Mucosa of gallbladder (tissue), 1 donor: ENCODE results near the gene C17orf114.
A peak's percentile ranks its signal among the peaks of the same experiment; 100 is the strongest.
"Not testable (repeated sequence)": the region's sequence is repeated elsewhere in the genome, so short reads cannot be mapped to it uniquely, and the experiment has no call there.

Experiments
- DNase-seq: peaks from one replicate; pipeline ENCODE4 v3.0.0-alpha.2; 2020; ENCODE audit warnings: low spot score
- donor health status: DM: no; HTN: no; CAD: no.

C17orf114 gene

DNA sequence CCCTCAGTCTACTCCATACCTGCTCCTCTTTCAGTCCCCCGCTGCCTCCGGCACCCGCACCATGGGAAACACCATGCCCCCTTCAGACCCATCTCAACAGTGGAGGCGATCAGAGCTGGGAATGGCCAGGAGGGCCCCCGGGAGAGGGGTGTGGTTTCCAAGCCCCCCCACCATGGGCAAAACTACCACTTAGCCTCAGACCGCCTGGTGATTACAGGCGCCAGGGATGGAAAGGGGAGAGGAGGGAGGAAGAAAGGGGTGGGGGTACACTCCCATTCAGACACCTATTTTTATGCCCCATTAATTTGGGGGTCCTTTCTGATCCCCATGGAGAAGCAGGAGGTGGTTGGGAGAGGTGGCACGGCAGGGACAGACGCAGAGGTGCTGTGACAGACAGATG lies at the start of gene C17orf114:
Gene C17orf114, minus strand, starts transcription at position 101 of the 400 bp plus-strand sequence.
- no peak for DNase-seq

DNA sequence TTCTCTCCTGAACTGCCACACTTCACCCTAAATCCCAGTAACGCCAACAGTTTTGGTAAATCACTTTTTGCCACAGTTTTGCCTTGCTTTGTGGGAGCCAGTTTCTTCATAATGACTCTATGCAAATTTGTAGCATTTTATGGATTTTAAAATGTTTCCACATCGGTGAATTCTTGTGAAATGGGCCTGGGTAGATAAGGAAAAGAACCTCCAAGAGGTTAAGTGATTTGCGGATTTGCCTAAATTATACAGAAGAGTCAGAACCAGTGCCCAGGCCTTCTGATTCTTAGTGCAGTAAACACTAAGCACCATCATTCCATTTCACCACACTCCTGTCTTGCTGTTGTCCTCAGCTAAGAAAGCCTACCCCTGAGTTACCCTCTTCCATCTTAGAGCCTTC lies 49.0 kb upstream of the C17orf114 start:
- DNase-seq = no peak

DNA sequence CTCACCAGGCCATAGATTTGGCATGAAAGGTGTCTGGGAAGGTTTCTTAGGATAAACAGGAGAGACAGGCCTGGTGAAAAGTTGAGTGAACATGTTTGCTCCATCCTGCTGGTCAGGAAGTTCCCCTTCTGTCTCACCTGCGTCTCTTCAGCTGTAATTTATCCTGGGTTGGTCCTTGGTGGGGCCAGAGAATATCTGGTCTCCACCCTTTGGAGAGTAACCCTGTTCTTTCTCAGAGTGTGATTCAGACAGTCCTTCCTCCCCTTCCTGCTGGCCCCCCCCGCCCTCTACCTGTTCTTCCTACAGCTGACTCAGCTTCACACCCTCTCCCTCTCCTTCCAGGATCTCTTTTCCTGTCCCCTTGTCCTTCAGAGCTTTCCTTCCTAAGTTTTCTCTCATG lies 48.1 kb upstream of the C17orf114 start:
- DNase-seq = no peak

DNA sequence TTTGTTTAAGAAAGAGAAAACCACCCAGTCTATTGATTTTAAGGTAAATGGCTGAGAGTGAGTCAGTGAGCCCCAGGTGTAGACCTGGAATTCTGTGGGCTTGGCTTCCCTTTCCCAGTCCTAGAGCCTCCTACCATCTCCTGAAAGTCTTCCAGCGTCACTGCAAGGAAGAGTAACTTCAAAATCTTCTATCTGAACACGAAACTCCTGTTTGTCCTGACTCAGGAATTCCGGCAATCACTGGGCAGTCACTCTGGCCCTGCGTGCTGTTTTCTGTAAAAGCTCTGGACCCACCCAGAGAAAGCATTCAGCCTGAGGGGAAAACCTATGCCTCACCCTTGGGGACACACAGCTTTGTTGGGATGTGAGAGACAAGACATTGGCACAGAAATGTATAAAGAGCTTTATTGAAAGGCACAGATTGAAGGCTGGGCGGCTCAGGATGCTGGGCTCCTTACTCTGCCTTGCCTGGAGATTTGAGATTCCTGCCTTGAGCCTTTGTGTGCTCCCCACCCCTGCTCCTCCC lies 46.9 kb upstream of the C17orf114 start:
- no peak for DNase-seq

DNA sequence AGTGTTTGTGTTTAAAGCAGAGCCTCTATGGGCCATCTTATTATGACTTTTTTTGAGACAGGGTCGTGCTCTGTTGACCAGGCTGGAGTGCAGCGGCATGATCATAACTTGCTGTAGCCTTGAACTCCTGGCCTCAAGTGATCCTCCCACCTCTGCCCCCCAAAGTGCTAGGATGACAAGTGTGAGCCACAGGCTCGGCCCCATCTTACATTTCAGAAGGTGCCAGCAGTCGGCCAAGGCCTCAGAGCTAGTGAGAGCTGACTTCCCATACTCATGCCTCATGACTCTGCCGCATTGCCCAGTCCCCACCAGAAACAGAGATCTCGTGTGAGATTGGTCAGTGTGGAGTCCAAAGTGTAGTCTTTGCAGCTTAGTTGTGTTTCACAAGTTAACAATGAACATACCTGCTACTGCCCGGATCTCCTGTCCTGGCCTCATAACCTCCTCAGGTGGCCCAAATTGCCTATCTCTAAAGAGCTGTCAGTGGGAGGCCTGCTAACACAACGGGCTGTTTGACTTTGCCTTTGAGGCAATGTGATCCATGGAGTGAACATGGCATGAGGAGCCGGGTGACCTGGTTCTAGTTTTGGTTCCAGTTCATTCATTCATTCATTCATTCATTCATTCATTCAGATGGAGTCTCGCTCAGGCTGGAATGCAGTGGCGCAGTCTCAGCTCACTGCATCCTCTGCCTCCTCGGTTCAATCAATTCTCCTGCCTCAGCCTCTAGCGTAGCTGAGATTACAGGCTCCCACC lies 44.7 kb upstream of the C17orf114 start:
- no peak for DNase-seq

DNA sequence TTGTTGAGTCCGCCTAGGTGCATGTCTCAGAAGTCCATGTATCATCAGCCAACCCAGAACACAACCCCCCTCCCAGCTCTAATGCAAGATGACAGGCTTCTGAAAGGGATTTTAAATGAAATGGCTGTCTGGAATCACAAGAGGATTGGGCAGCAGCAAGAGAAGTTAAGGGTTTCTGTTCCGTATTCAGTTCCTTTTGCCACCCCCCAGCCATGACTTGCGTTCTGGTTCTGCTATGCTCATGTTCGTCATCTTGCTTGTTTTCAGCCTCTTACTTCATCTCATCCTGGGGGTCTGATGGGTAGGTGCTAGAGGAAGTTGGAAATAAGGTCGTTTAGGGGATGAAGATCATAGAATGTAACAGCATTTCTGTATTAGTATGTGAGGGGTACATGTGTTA lies 43.0 kb upstream of the C17orf114 start:
- DNase-seq = no peak

DNA sequence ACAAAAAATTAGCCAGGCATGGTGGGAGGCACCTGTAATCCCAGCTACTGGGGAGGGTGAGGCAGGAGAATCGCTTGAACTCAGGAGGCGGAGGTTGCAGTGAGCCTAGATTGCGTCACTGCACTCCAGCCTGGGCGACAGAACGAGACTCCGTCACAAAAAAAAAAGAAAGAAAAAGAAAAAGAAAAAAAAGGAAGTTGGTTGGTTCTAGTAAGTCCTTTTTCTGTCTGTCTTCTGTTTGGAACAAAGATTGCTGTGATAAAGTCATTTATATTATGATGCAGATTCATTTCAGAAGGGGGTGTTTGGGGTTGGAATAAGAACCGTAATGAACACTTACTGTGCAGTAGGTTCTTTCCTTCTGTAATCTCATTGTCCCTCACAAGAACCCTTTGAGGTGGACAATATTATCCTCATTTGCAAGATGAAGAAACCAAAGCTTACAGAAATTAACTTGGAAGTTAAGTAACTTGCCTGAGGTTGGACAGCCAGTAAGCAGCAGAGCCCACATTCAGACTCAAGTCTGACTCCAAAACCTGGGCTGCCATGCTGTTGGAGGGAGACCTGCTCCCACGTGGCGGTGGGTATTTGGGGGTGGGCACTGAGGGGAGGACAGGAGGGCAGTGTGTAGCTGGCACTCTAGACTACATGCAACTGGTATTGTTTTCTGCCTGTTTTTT lies 41.3 kb upstream of the C17orf114 start:
- DNase-seq = no peak

- DNase-seq = no peak
These were observed 40.2 kb upstream of the C17orf114 start for GRCh38 chr17:4842376-4842775.

DNA sequence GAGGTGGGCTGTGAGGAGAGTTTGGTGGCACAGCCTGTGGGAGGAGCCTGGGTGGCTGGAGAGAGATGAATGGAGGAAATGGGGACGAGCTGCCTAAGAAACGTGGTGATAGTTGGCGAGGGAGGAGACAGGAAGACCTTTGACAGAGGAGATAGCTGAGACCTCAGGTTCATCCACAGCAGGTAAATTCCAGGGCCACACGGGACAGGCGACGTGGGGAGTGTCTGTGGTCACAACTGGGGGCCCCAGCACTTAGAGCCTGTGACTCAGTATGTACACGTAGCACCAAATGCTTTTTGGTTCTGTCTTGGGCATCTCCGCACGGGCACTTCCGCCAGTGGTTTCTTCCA lies 38.7 kb upstream of the C17orf114 start:
- DNase-seq = no peak

DNA sequence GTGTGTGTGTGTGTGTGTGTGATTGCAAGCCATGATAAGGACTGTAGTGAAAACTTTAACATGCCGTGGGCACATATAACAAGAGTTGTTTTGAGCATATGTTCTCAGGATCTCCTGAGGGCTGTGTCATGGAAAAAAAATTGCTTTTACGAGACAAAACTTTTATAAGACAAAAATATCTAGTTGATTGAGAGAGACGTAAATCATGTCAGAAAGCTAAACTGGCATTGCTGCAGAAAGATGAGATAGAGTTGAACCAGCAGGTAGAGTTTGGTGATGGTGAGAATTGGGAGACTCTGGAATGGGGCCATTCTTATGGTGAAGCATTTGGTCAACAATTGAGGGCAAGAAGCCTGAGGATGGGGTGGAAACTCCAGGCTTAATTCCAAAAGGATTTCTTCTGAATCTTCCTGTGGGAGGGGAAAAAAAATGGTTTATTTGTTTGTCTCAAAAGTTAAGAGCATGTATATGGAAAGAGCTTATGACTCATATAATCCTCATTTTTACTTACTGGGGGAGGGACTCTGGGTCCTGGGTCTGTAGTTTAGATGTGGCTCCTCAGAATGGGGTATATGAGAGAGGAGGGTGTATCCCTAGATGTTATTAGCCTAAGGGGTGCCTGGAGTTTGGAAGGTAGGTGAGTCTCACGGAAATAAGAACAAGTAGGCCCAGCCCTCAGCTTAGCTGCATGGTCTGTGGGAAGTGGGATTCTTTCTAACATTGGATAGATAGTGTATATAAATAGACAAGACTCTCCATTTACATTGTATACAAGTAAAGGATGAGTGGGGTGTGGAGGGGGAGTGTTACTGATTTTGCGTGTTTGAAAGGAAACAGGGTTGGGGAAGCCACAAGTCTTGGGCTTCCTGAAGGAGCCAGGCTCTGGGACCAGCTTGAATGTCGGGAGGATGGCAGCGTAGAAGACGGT lies 38.1 kb upstream of the C17orf114 start:
- DNase-seq = no peak

- DNase-seq = no peak
These were observed 37.1 kb upstream of the C17orf114 start for GRCh38 chr17:4839221-4839620.

- DNase-seq = no peak
These were observed 36.2 kb upstream of the C17orf114 start for GRCh38 chr17:4838309-4838785.

GRCh38 chr17:4837471-4838308 lies 35.6 kb upstream of the C17orf114 start:
- DNase-seq = no peak

DNA sequence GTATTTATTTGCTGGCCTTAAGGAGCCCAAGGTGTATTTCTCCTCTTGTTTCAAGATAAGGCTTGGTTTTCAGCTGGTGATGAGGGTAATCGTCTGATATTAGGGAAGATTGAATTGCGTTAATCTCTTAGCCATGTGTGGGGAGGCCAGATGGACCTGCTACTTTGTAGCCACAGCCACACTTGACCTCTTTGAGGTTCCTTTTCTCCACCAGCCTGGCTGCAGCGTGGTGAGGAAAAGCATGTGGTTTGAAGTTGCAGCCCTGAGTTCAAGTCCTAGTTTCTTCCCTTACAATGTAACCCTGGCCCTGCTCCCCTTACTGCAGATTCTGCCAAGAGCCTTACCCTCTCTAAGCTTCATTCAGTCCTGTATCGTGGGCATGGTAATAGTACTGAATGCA lies 34.1 kb upstream of the C17orf114 start:
- DNase-seq = no peak

DNA sequence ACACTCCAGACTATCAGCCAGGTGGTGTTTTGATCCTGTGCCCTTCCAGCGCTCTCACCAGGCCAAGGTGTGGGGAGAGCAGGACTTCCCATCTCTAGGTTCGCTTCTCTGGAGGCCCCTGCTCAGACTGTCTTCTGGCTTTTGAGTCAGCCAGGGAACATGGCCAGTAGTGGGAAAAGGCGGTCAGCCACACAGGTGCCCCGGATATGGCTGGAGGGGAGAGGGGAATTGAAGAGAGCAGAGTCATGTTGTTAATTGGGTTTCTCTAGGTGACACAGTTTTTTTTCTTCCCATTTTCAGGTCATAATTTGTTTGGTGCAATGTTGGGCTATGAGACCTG lies 32.5 kb upstream of the C17orf114 start:
- no peak for DNase-seq

DNA sequence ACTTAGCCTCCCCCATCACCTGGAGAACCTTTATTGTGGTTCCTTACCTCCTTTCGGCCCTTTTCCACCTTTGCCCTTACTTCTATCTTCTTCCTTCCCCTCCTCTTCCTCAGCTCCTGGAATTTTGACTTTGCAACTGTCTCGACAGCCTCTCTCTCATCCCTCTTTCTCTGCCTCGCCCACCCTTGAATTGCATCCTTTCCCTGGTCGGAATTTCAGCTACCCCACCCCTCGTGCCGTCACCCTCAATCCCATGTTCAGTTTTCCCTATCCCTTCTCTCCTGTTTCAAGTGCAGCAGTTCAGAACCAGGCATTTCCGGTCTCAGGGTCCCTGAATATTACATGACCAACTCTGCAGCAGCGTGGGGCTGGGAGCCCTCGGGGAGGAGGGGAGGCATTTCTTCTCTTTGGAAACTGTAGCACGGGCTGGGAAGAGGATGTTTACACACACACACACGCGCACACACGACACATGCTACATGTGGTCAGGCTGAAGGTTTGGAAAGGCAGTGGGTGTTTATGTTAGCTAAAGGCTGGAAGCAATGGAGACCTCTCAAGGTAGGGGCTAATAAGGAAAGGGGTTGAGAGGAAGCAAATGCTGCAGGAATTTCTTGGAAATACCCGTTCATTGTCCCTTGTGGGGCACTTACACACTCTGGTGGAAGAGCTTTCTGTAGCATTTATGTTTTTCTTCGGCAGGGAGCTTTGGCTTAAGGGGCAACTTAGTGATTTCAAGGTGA lies 32.0 kb upstream of the C17orf114 start:
- DNase-seq = peak; percentile 30

- DNase-seq = peak; percentile 89
These were observed 31.2 kb upstream of the C17orf114 start, which contains the start of gene MINK1 for GRCh38 chr17:4833178-4833940. Gene MINK1, plus strand, starts transcription at chr17:4833340. Its CDS starts 244 bp downstream, at chr17:4833584.

GRCh38 chr17:4832829-4833177 lies 30.7 kb upstream of the C17orf114 start:
- DNase-seq = not testable (repeated sequence)

DNA sequence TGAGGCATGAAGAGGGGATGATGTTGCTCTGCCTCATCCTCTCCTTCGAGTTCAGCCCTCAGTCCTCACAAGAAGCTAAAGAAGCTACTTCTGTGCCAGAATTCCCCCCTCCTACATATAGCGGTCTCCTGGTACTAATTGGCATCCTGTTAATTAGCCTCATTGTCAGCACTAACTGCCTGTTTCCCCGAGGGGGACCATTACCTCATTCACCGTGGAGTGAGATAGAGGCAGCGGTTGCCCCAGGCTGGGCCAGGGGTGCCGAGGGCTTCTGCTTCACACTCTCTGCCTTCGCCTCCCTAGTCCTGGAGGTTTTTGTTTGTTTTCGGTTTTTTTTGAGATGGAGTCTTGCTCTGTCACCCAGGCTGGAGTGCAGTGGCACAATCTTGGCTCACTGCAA lies 25.3 kb upstream of the C17orf114 start:
- DNase-seq = no peak
